Embryonic facial prominence (tissue), 1 donor: ENCODE data around the gene VPS26C.
"Not testable (repeated sequence)": the region's sequence is repeated elsewhere in the genome, so short reads cannot be mapped to it uniquely, and the experiment has no call there.

Experiments used
- DNase-seq: peaks from one replicate; pipeline ENCODE4 v3.0.0-alpha.2; 2016; ENCODE audit errors: extremely low spot score

Gene VPS26C

GRCh38 chr21:37230632-37231248 is 36.4 kb downstream of the VPS26C start:
- DNase-seq: no peak

- DNase-seq: no peak
Measured at GRCh38 chr21:37228003-37228400, 39.1 kb downstream of the VPS26C start.

- DNase-seq: no peak
Measured at GRCh38 chr21:37227071-37228002, 39.8 kb downstream of the VPS26C start.

GRCh38 chr21:37226041-37226920 is 40.9 kb downstream of the VPS26C start:
- no peak for DNase-seq

GRCh38 chr21:37224861-37225839 is 42.0 kb downstream of the VPS26C start:
- no peak for DNase-seq

GRCh38 chr21:37223804-37224345 is 43.3 kb downstream of the VPS26C start:
- no peak for DNase-seq

- not testable (repeated sequence) for DNase-seq
Measured at GRCh38 chr21:37222248-37222647, 44.9 kb downstream of the VPS26C start.

GRCh38 chr21:37220981-37221664 is 46.0 kb downstream of the VPS26C start:
- DNase-seq: peak; percentile 88

- no peak for DNase-seq
Measured at GRCh38 chr21:37220433-37220980, 46.6 kb downstream of the VPS26C start.

GRCh38 chr21:37219761-37220432 is 47.2 kb downstream of the VPS26C start:
- DNase-seq: no peak

GRCh38 chr21:37214952-37215351 is 52.2 kb downstream of the VPS26C start:
- DNase-seq: no peak

GRCh38 chr21:37210799-37211198 is 56.3 kb downstream of the VPS26C start:
- DNase-seq: no peak

GRCh38 chr21:37210130-37210529 is 57.0 kb downstream of the VPS26C start:
- DNase-seq: no peak

- no peak for DNase-seq
Measured at GRCh38 chr21:37208741-37209225, 58.4 kb downstream of the VPS26C start.

GRCh38 chr21:37208056-37208721 is 58.9 kb downstream of the VPS26C start:
- no peak for DNase-seq

GRCh38 chr21:37207441-37208009 is 59.6 kb downstream of the VPS26C start:
- no peak for DNase-seq

- DNase-seq: no peak
Measured at GRCh38 chr21:37206496-37206895, 60.6 kb downstream of the VPS26C start.

- DNase-seq: no peak
Measured at GRCh38 chr21:37204580-37204979, 62.6 kb downstream of the VPS26C start.
